SK-N-SH (cell line): Measurements from ENCODE around the gene SND1. TPM values are rescaled to one million over a fixed set of nuclear protein-coding genes. Genes with fewer than 3 reads are reported as not detected.
A peak's percentile ranks its signal among the peaks of the same experiment; 100 is the strongest.

ENCODE experiments used
- CTCF ChIA-PET: fragments of 300-600, 350-600 bp; formaldehyde crosslinking; extraction: SDS; loops from one replicate; lab custom pipeline; 2021; lab: Yijun Ruan, JAX
- POLR2A ChIA-PET: fragments of 350-600 bp; sonication (Branson Sonifier 250); formaldehyde crosslinking; extraction: SDS; loops from one replicate; lab custom pipeline; 2020; ENCODE audit warnings: antibody characterized with exemption, inconsistent platforms; lab: Yijun Ruan, JAX
- DNase-seq: peaks from one replicate; pipeline ENCODE4 v3.0.0; 2012
- H2AFZ ChIP-seq: fragments of 200-600 bp; sonication (generic); 2 replicates; pipeline ENCODE4 v1.8.1; 2016; ENCODE audit warnings: antibody characterized with exemption, mild to moderate bottlenecking, low read depth
- H3F3A ChIP-seq: fragments of 200-600 bp; sonication (generic); replicated peaks from 2 replicates; pipeline ENCODE3; 2016; ENCODE audit warnings: antibody characterized with exemption, mild to moderate bottlenecking; ENCODE audit not compliant: insufficient read depth
- H3K27ac ChIP-seq, 2 experiments: fragments of 200-500 bp in 1 of 2; fragments of 200-600 bp in 1 of 2; sonication (Bioruptor generic) in 1 of 2; sonication (generic), shearing (Covaris generic) in 1 of 2; 2 replicates each; pipeline versions ENCODE4 v1.5.1 to v1.6.1; 2014 to 2016; ENCODE audit warnings: low read depth in 2 of 2, inconsistent platforms in 1 of 2, low read length in 1 of 2, mild to moderate bottlenecking in 1 of 2, mixed read lengths in 1 of 2
- H3K27me3 ChIP-seq: fragments of 200-600 bp; sonication (generic), shearing (Covaris generic); 2 replicates; pipeline ENCODE4 v1.6.1; 2016; ENCODE audit warnings: mixed run types; ENCODE audit not compliant: insufficient read depth
- H3K36me3 ChIP-seq, 2 experiments: fragments of 200-500 bp in 1 of 2; fragments of 200-600 bp in 1 of 2; sonication (Bioruptor generic) in 1 of 2; sonication (generic) in 1 of 2; replicated peaks in 1 of 2; 2 replicates each; pipeline versions ENCODE3 to v1.5.1; 2014 to 2016; ENCODE audit warnings: low read length in 1 of 2, mild to moderate bottlenecking in 1 of 2; ENCODE audit not compliant: insufficient read depth in 2 of 2, control insufficient read depth in 1 of 2
- H3K4me1 ChIP-seq, 2 experiments: fragments of 200-500 bp in 1 of 2; fragments of 200-600 bp in 1 of 2; sonication (Bioruptor generic) in 1 of 2; sonication (generic), shearing (Covaris generic) in 1 of 2; 2 replicates each; pipeline versions ENCODE4 v1.5.1 to v1.6.1; 2014 to 2016; ENCODE audit warnings: low read depth in 1 of 2, low read length in 1 of 2, mixed run types in 1 of 2; ENCODE audit not compliant: insufficient read depth in 2 of 2, control insufficient read depth in 1 of 2
- H3K4me2 ChIP-seq: fragments of 200-600 bp; sonication (generic), shearing (Covaris generic); 2 replicates; pipeline ENCODE4 v1.6.1; 2017; ENCODE audit warnings: mixed run types
- H3K4me3 ChIP-seq, 2 experiments: fragments of 200-500 bp in 1 of 2; fragments of 200-600 bp in 1 of 2; sonication (Bioruptor generic) in 1 of 2; sonication (generic), shearing (Covaris generic) in 1 of 2; 2 replicates each; pipeline versions ENCODE4 v1.5.1 to v1.8.1; 2014 to 2016; ENCODE audit warnings: low read depth in 2 of 2, inconsistent platforms in 1 of 2, low read length in 1 of 2, mild to moderate bottlenecking in 1 of 2, mixed read lengths in 1 of 2, moderate library complexity in 1 of 2
- H3K79me2 ChIP-seq: fragments of 200-600 bp; sonication (generic); 2 replicates; pipeline ENCODE4 v1.8.1; 2017; ENCODE audit warnings: mild to moderate bottlenecking; ENCODE audit not compliant: insufficient read depth
- H3K9ac ChIP-seq: fragments of 200-600 bp; sonication (generic); 2 replicates; pipeline ENCODE4 v1.6.1; 2017; ENCODE audit warnings: mixed run types
- H3K9me2 ChIP-seq: fragments of 200-600 bp; sonication (generic); 2 replicates; pipeline ENCODE4 v1.6.1; 2017; ENCODE audit warnings: mixed run types
- H3K9me3 ChIP-seq: fragments of 200-600 bp; sonication (generic); 2 replicates; pipeline ENCODE4 v1.6.1; 2017; ENCODE audit warnings: mixed run types, mild to moderate bottlenecking, moderate library complexity
- H4K20me1 ChIP-seq: fragments of 200-600 bp; sonication (generic); 2 replicates; pipeline ENCODE4 v1.6.1; 2017; ENCODE audit warnings: mild to moderate bottlenecking, mixed run types; ENCODE audit not compliant: insufficient read depth
- CTCF ChIP-seq: fragments of 200-600 bp; sonication (generic); IDR thresholded peaks from 2 replicates; pipeline ENCODE4 v1.6.1; 2017; ENCODE audit warnings: antibody characterized with exemption, mild to moderate bottlenecking, moderate library complexity
- EZH2phosphoT487 ChIP-seq: fragments of 200-600 bp; sonication (generic); IDR thresholded peaks from 2 replicates; pipeline ENCODE4 v1.6.1; 2017; ENCODE audit warnings: low read depth, mixed run types, mild to moderate bottlenecking, antibody characterized with exemption, moderate library complexity, borderline replicate concordance
- FOSL2 ChIP-seq: IDR thresholded peaks from 2 replicates; pipeline ENCODE4 v1.4.0; 2012; ENCODE audit warnings: low read depth, mild to moderate bottlenecking, moderate library complexity, borderline replicate concordance
- FOXM1 ChIP-seq: IDR thresholded peaks from 2 replicates; pipeline ENCODE4 v1.4.0; 2012; ENCODE audit warnings: low read depth, mild to moderate bottlenecking
- GATA2 ChIP-seq: sonication (generic); formaldehyde crosslinking; IDR thresholded peaks from 2 replicates; pipeline ENCODE4 v1.5.0; 2020; ENCODE audit warnings: mild to moderate bottlenecking, missing genetic modification reagents
- IRF3 ChIP-seq: fragments of 150-350 bp; IDR thresholded peaks from 2 replicates; pipeline ENCODE4 v1.6.1; 2016; ENCODE audit warnings: mild to moderate bottlenecking, low read depth, low read length
- MXI1 ChIP-seq: IDR thresholded peaks from 2 replicates; pipeline ENCODE4 v1.6.1; 2012; ENCODE audit warnings: mild to moderate bottlenecking, low read depth, low read length, improper control_type of control experiment
- NFIC ChIP-seq: IDR thresholded peaks from 2 replicates; pipeline ENCODE4 v1.4.0; 2012; ENCODE audit warnings: borderline replicate concordance
- POLR2AphosphoS5 ChIP-seq: IDR thresholded peaks from 2 replicates; pipeline ENCODE4 v1.6.1; 2012; ENCODE audit warnings: low read depth, low read length
- RAD21 ChIP-seq: IDR thresholded peaks from 2 replicates; pipeline ENCODE4 v1.6.1; 2012; ENCODE audit warnings: mild to moderate bottlenecking, low read length
- RCOR1 ChIP-seq: fragments of 150-350 bp; IDR thresholded peaks from 2 replicates; pipeline ENCODE4 v1.6.1; 2017; ENCODE audit warnings: antibody characterized with exemption, low read length
- SMC3 ChIP-seq: IDR thresholded peaks from 2 replicates; pipeline ENCODE4 v1.6.1; 2012; ENCODE audit warnings: low read depth, low read length, improper control_type of control experiment
- TEAD4 ChIP-seq: IDR thresholded peaks from 2 replicates; pipeline ENCODE4 v1.4.0; 2012; ENCODE audit warnings: mild to moderate bottlenecking, borderline replicate concordance; ENCODE audit not compliant: insufficient read depth
- USF2 ChIP-seq: fragments of 150-350 bp; IDR thresholded peaks from 2 replicates; pipeline ENCODE4 v1.6.1; 2017; ENCODE audit warnings: antibody characterized with exemption, low read length, low read depth, borderline replicate concordance
- ZBTB33 ChIP-seq: IDR thresholded peaks from 2 replicates; pipeline ENCODE4 v1.4.0; 2012; ENCODE audit warnings: low read depth, borderline replicate concordance
- WGBS: methylation state at CpG from one replicate; pipeline ENCODE4 v1.1.6; 2017; ENCODE audit warnings: low lambda C conversion rate; 5-methylcytosine and 5-hydroxymethylcytosine counted together
- polyA plus RNA-seq, 3 experiments: library from polyadenylated mRNA; depleted of rRNA; stranded (reverse); fragments of >200 nt; gene quantifications; 2 replicates each; pipeline ENCODE4 v1.2.3, GENCODE V29; 2012

The SND1 gene
- polyA plus RNA-seq, 1 of the 3 experiments (the other 2 are of a cell fraction), result 165 TPM

- no peak for DNase-seq
- no peaks in the 10 kb centered on the region for H4K20me1 ChIP-seq
- peaks cover 3% of the 10 kb centered on the region for H3F3A ChIP-seq
- no peaks in the 10 kb centered on the region for H3K9me2 ChIP-seq
- 84% methylated on average over 8 of the region's 10 CpGs for WGBS
- no peak overlapping the region for H3K27ac ChIP-seq
- H3K36me3 ChIP-seq, result peaks cover 2 to 3% of the 10 kb centered on the region in 2 experiments
- peaks cover 0 to 24% of the 10 kb centered on the region in 2 experiments; a peak in 1 of 4 replicates for H3K4me1 ChIP-seq
- H3K79me2 ChIP-seq, result no peaks in the 10 kb centered on the region
- TF ChIP-seq FOSL2 (no peak), RAD21 (peak; percentile 32), POLR2AphosphoS5 (peak; percentile 52)
- H3K27me3 ChIP-seq, result no peaks in the 10 kb centered on the region
- no peak overlapping the region for H3K4me2 ChIP-seq
- no peak overlapping the region for H3K4me3 ChIP-seq
- no peaks in the 10 kb centered on the region for H3K9me3 ChIP-seq
- no peak overlapping the region for H3K9ac ChIP-seq
- POLR2A ChIA-PET, result no interaction called here
- no peak overlapping the region for H2AFZ ChIP-seq
- CTCF ChIA-PET, result interaction anchor here (0.6 to 5.7 kb wide), 7 partner anchors 9 to 393 kb away, joined by 3 to 33 read pairs (median 4); no protein-coding TSS in a partner anchor
Observed at GRCh38 chr7:128100949-128101713, 449.1 kb downstream of the SND1 start.

- no peaks in the 10 kb centered on the region for H3K9me3 ChIP-seq
Observed at GRCh38 chr7:128102490-128103291, 450.7 kb downstream of the SND1 start.

More at GRCh38 chr7:128102490-128103291, 450.7 kb downstream of the SND1 start:
- Histone ChIP-seq H3K36me3 (peaks cover 0 to 2% of the 10 kb centered on the region in 2 experiments), H3K4me2 (no peak overlapping the region), H3K27ac (no peak overlapping the region), H4K20me1 (no peaks in the 10 kb centered on the region), H3K79me2 (no peaks in the 10 kb centered on the region), H3F3A (peaks cover 3% of the 10 kb centered on the region), H3K9me2 (no peaks in the 10 kb centered on the region), H3K4me3 (no peak overlapping the region)
- CTCF ChIA-PET, result interaction anchor here (0.7 to 4.0 kb wide), 7 partner anchors 10 to 849 kb away, joined by 3 to 15 read pairs (median 4); no protein-coding TSS in a partner anchor
- 91% methylated on average over 7 of the region's 7 CpGs for WGBS
- no peak for TF ChIP-seq FOXM1
- no peak for TF ChIP-seq TEAD4
- no peak for TF ChIP-seq NFIC
- no peak for TF ChIP-seq RCOR1
- TF ChIP-seq ZBTB33, result no peak
- TF ChIP-seq CTCF, result no peak
- TF ChIP-seq USF2, result no peak
- no peak for TF ChIP-seq GATA2
- TF ChIP-seq FOSL2, result no peak
- no peak for TF ChIP-seq SMC3
- TF ChIP-seq IRF3, result no peak
- no peak for TF ChIP-seq EZH2phosphoT487
- TF ChIP-seq MXI1, result no peak
- TF ChIP-seq, all 33 proteins: peak for 0
- POLR2A ChIA-PET, result interaction anchor here (0.6 kb wide), 1 partner anchor 9 kb away, joined by 3 read pairs; no protein-coding TSS in a partner anchor
- no peak for DNase-seq
- H3K4me1 ChIP-seq, result peaks cover 0 to 11% of the 10 kb centered on the region in 2 experiments; a peak in 1 of 4 replicates
- no peak overlapping the region for H3K9ac ChIP-seq
- H2AFZ ChIP-seq, result no peak overlapping the region
- no peaks in the 10 kb centered on the region for H3K27me3 ChIP-seq
